ENCODE data around the gene MED13L.
A peak's percentile ranks its signal among the peaks of the same experiment; 100 is the strongest.

- peak; percentile 64 for TF ChIP-seq CTCF (conservative IDR thresholded peaks at IDR 0.05; ENCODE audit: low read length)
- no peak for TF ChIP-seq EZH2phosphoT487 (IDR thresholded peaks at IDR 0.05; ENCODE audit: borderline replicate concordance, low read depth, low read length)
These were observed 136.2 kb downstream of the MED13L start for GRCh38 chr12:116141110-116141832.

Measured in OCI-LY7 (cell line).